Neural progenitor cell (in vitro differentiated cells): ENCODE data around the gene UNC93A. TPM values are rescaled to one million over a fixed set of nuclear protein-coding genes. Genes with fewer than 3 reads are reported as not detected.

Experiments used
- DNase-seq: peaks from one replicate; pipeline ENCODE4 v3.0.0-alpha.2; 2016; ENCODE audit warnings: low spot score
- H2AFZ ChIP-seq: fragments of 200-600 bp; sonication (generic); replicated peaks from 2 replicates; pipeline ENCODE4 v1.6.1; 2016; ENCODE audit warnings: antibody characterized with exemption
- H3F3A ChIP-seq: fragments of 200-600 bp; sonication (generic); 2 replicates; pipeline ENCODE4 v1.6.1; 2016; ENCODE audit warnings: antibody characterized with exemption, low read depth
- H3K27ac ChIP-seq: fragments of 200-600 bp; sonication (generic); 2 replicates; pipeline ENCODE4 v1.5.1; 2016; ENCODE audit warnings: mild to moderate bottlenecking
- H3K27me3 ChIP-seq: fragments of 200-600 bp; sonication (generic); 2 replicates; pipeline ENCODE4 v1.6.1; 2016; ENCODE audit warnings: mild to moderate bottlenecking, moderate library complexity
- H3K36me3 ChIP-seq: fragments of 200-600 bp; sonication (generic); 2 replicates; pipeline ENCODE4 v1.5.1; 2016
- H3K4me1 ChIP-seq: fragments of 200-600 bp; sonication (generic); 2 replicates; pipeline ENCODE4 v1.6.1; 2016; ENCODE audit warnings: mixed run types
- H3K4me2 ChIP-seq: fragments of 200-600 bp; sonication (generic); 2 replicates; pipeline ENCODE4 v1.6.1; 2016
- H3K4me3 ChIP-seq: fragments of 200-600 bp; sonication (generic); 2 replicates; pipeline ENCODE4 v1.5.1; 2016
- H3K79me2 ChIP-seq: fragments of 200-600 bp; sonication (generic); 2 replicates; pipeline ENCODE4 v1.6.1; 2016; ENCODE audit warnings: low read depth
- H3K9ac ChIP-seq: fragments of 200-600 bp; sonication (generic); 2 replicates; pipeline ENCODE4 v1.6.1; 2016
- H3K9me3 ChIP-seq: fragments of 200-600 bp; sonication (generic); 2 replicates; pipeline ENCODE4 v1.5.1; 2016; ENCODE audit warnings: low read depth
- H4K20me1 ChIP-seq: fragments of 200-600 bp; sonication (generic); 2 replicates; pipeline ENCODE4 v1.6.1; 2016; ENCODE audit warnings: low read depth
- H3K27ac Mint-ChIP-seq: 3 replicates; pipeline ENCODE4 v1.8.0; 2021; ENCODE audit warnings: mixed read lengths
- H3K27me3 Mint-ChIP-seq: 2 replicates; pipeline ENCODE4 v1.8.0; 2022; ENCODE audit warnings: low read depth, mild to moderate bottlenecking, inconsistent platforms, moderate library complexity, mixed read lengths; ENCODE audit not compliant: insufficient read depth
- H3K36me3 Mint-ChIP-seq: 3 replicates; pipeline ENCODE4 v1.8.0; 2021; ENCODE audit warnings: mixed read lengths
- H3K4me1 Mint-ChIP-seq: 3 replicates; pipeline ENCODE4 v1.8.0; 2021; ENCODE audit warnings: mixed read lengths
- H3K4me3 Mint-ChIP-seq: 3 replicates; pipeline ENCODE4 v1.8.0; 2021; ENCODE audit warnings: mild to moderate bottlenecking, moderate library complexity, mixed read lengths
- H3K9me3 Mint-ChIP-seq: 3 replicates; pipeline ENCODE4 v1.8.0; 2020; ENCODE audit warnings: mixed read lengths
- EZH2 ChIP-seq: fragments of 200-600 bp; sonication (generic); IDR thresholded peaks from 2 replicates; pipeline ENCODE4 v1.6.1; 2017; ENCODE audit warnings: antibody characterized with exemption, mild to moderate bottlenecking, moderate library complexity
- EZH2phosphoT487 ChIP-seq: fragments of 200-600 bp; sonication (generic); IDR thresholded peaks from 2 replicates; pipeline ENCODE4 v1.6.1; 2017; ENCODE audit warnings: antibody characterized with exemption
- total RNA-seq: library from RNA; depleted of rRNA; stranded (reverse); fragments of >200 nt; gene quantifications from 2 replicates; pipeline ENCODE4 v1.2.3, GENCODE V29; 2015; ENCODE audit warnings: low replicate concordance
- TF ChIP-seq, protein P1 (sequence below): fragments of 200-600 bp; sonication (generic); IDR thresholded peaks from 2 replicates; pipeline ENCODE4 v1.5.1; 2017; ENCODE audit warnings: antibody characterized with exemption, mild to moderate bottlenecking

UNC93A gene
- total RNA-seq, 1 donor from 2014 or later = not detected

DNA sequence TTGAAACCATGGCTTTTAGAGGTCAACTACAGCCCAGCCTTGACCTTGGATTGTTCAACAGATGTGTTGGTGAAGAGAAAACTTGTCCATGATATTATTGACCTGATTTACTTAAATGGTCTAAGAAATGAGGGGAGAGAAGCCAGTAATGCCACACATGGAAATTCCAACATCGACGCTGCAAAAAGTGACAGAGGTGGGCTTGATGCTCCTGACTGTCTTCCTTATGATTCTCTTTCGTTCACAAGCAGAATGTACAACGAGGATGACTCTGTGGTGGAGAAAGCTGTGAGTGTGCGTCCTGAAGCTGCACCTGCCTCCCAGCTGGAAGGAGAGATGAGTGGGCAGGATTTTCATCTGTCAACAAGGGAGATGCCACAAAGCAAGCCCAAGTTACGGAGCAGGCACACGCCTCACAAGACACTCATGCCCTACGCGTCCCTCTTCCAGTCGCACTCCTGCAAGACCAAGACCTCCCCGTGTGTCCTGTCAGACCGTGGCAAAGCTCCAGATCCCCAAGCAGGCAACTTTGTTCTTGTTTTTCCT lies 50.0 kb downstream of the UNC93A start:
- H3K4me3 Mint-ChIP-seq = no peak overlapping the region
- DNase-seq = no peak
- H3K4me3 ChIP-seq = no peak overlapping the region
- H3K27me3 ChIP-seq = no peaks in the 10 kb centered on the region
- no peak overlapping the region for H3K9ac ChIP-seq
- H3K9me3 Mint-ChIP-seq = no peaks in the 10 kb centered on the region
- TF ChIP-seq EZH2phosphoT487 (no peak), EZH2 (no peak)
- TF ChIP-seq, protein P1, sequence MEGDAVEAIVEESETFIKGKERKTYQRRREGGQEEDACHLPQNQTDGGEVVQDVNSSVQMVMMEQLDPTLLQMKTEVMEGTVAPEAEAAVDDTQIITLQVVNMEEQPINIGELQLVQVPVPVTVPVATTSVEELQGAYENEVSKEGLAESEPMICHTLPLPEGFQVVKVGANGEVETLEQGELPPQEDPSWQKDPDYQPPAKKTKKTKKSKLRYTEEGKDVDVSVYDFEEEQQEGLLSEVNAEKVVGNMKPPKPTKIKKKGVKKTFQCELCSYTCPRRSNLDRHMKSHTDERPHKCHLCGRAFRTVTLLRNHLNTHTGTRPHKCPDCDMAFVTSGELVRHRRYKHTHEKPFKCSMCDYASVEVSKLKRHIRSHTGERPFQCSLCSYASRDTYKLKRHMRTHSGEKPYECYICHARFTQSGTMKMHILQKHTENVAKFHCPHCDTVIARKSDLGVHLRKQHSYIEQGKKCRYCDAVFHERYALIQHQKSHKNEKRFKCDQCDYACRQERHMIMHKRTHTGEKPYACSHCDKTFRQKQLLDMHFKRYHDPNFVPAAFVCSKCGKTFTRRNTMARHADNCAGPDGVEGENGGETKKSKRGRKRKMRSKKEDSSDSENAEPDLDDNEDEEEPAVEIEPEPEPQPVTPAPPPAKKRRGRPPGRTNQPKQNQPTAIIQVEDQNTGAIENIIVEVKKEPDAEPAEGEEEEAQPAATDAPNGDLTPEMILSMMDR = no peak
- peak overlapping the region; percentile 4 for H3K27ac Mint-ChIP-seq
- H3F3A ChIP-seq = no peaks in the 10 kb centered on the region
- no peaks in the 10 kb centered on the region for H4K20me1 ChIP-seq
- no peak overlapping the region for H2AFZ ChIP-seq
- peaks cover 2% of the 10 kb centered on the region for H3K27me3 Mint-ChIP-seq
- no peaks in the 10 kb centered on the region for H3K79me2 ChIP-seq
- H3K9me3 ChIP-seq = no peaks in the 10 kb centered on the region
- H3K4me2 ChIP-seq = no peak overlapping the region
- H3K36me3 ChIP-seq = no peaks in the 10 kb centered on the region
- H3K4me1 ChIP-seq = no peaks in the 10 kb centered on the region
- H3K36me3 Mint-ChIP-seq = no peaks in the 10 kb centered on the region
- peaks cover 15% of the 10 kb centered on the region for H3K4me1 Mint-ChIP-seq
- no peak overlapping the region for H3K27ac ChIP-seq

DNA sequence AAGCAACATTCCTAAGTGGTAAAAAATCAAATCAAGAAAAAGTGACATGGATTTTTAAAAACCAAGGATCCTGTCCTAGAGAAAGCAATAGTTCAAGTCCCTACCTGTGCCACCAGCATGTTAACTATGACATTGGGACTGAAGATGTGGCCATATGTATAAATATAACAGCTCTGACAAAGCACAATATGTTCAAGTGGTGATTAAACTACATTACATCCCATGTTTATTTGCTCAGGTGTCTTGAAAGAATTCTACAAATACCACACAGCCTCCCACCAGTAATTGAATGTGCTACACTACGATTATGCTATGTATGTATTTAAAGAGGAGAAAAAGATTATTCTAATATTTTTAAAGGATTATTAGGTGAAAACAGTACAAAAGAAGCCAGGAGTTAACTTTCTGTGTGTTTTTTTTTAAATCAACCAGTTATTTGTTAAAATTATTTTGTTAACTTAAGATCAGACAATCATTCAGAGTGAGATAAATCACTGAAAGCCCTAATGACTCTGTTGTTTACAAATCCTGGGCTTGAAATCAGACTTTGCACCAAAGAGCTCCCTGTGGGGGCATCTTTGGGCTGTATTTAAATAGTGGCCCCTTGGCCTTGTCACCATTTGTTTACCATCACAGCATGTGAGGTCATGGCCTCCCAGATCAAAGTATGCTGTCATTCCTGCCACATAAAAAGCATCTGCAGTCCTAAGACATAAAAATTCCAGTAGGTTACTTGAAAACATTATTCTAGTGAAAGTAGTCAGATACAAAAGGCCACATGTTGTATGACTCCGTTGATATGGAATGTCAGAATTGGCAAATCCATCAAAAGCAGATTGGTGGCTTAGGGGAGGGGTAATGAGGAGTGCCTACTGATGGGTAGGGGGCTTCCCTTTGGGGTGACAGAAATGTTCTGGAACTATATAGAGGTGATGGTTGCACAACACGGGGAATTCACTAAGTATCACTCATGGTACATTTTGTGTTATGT lies 50.8 kb downstream of the UNC93A start:
- no peak overlapping the region for H3K27ac Mint-ChIP-seq

DNA sequence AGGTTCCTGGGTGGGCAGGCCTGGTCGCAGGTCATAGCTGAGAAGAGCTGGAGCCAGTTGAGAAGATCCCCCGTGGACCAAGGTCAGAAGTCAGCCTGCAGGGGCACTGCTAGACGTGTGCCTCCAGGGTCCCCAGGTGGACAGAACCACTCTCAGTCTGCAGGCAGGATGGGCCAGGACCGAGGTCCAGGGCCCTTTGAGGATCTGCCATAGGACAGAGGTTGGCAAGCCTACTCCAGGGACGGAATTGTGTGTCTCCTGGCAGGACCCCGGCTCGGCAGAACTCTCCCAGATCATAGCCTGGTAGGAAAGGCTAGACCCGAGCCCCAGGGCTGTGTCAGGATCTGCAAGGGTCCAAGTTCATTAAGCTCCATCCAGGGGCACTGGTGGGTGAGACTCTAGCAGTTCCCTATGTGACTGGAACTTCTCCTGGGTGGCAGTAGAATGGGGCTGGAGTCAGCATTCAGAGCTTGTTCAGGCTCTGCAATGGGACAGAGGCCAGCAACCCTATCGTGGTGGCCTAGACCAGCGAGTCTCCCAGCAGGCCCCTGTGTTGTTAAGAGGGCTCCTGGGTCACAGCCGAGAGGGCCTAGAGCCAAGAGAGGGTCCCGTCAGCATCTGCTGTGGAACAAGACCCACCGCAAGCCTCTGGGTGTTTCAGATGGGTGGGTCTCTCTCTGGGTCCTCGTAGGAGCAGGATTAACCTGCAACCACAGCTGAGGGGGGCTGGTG lies 51.9 kb downstream of the UNC93A start:
- H3K4me2 ChIP-seq = no peak overlapping the region
- TF ChIP-seq EZH2 = no peak
- TF ChIP-seq, protein P1 = no peak
- no peak for TF ChIP-seq EZH2phosphoT487
- H3K79me2 ChIP-seq = no peaks in the 10 kb centered on the region
- no peak overlapping the region for H3K27ac ChIP-seq
- no peak overlapping the region for H3K4me3 ChIP-seq
- H3K27me3 ChIP-seq = no peaks in the 10 kb centered on the region
- H4K20me1 ChIP-seq = no peaks in the 10 kb centered on the region
- no peaks in the 10 kb centered on the region for H3K4me1 ChIP-seq
- H3K4me3 Mint-ChIP-seq = no peak overlapping the region
- no peaks in the 10 kb centered on the region for H3K36me3 ChIP-seq
- H3F3A ChIP-seq = no peaks in the 10 kb centered on the region
- H3K9me3 ChIP-seq = no peaks in the 10 kb centered on the region
- H3K9ac ChIP-seq = no peak overlapping the region
- H3K4me1 Mint-ChIP-seq = peaks cover 15% of the 10 kb centered on the region
- H3K36me3 Mint-ChIP-seq = peaks cover 2% of the 10 kb centered on the region
- H2AFZ ChIP-seq = no peak overlapping the region
- DNase-seq = no peak
- H3K9me3 Mint-ChIP-seq = peaks cover 2% of the 10 kb centered on the region
- H3K27me3 Mint-ChIP-seq = peaks cover 2% of the 10 kb centered on the region
- no peak overlapping the region for H3K27ac Mint-ChIP-seq

More for the DNA sequence above, 50.8 kb downstream of the UNC93A start:
- Mint-ChIP-seq H3K4me1 (peaks cover 15% of the 10 kb centered on the region), H3K36me3 (peaks cover under 1% of the 10 kb centered on the region), H3K9me3 (peaks cover under 1% of the 10 kb centered on the region), H3K27me3 (peaks cover 2% of the 10 kb centered on the region), H3K4me3 (no peak overlapping the region)
- TF ChIP-seq EZH2 = no peak
- TF ChIP-seq EZH2phosphoT487 = no peak
- TF ChIP-seq, protein P1 = no peak
- H3K36me3 ChIP-seq = no peaks in the 10 kb centered on the region
- H3K4me3 ChIP-seq = no peak overlapping the region
- no peaks in the 10 kb centered on the region for H3K9me3 ChIP-seq
- no peaks in the 10 kb centered on the region for H3K79me2 ChIP-seq
- no peaks in the 10 kb centered on the region for H3F3A ChIP-seq
- DNase-seq = no peak
- no peaks in the 10 kb centered on the region for H4K20me1 ChIP-seq
- no peak overlapping the region for H3K4me2 ChIP-seq
- H3K27me3 ChIP-seq = no peaks in the 10 kb centered on the region
- H3K27ac ChIP-seq = no peak overlapping the region
- no peak overlapping the region for H2AFZ ChIP-seq
- no peaks in the 10 kb centered on the region for H3K4me1 ChIP-seq
- H3K9ac ChIP-seq = no peak overlapping the region
